Activated CD8-positive, alpha-beta T cell treated with anti-CD3 and anti-CD28 coated beads for 36 hours (primary cell): ENCODE measurements around the gene ASB9. TPM values are rescaled to one million over a fixed set of nuclear protein-coding genes. Genes with fewer than 3 reads are reported as not detected.

Experiments
- ATAC-seq: fragments of 200-7000 bp; cut with Tn5 transposase; one replicate; pipeline ENCODE4 v1.10.0; 2021; ENCODE audit warnings: mild to moderate bottlenecking, moderate library complexity
- CTCF ChIA-PET: fragments of 350-600 bp; sonication (Branson Sonifier 250); formaldehyde crosslinking; loops from one replicate; lab custom pipeline; 2021; ENCODE audit warnings: antibody characterized with exemption; lab: Charles Lee
- POLR2A ChIA-PET: fragments of 350-600 bp; sonication (Branson Sonifier 250); formaldehyde crosslinking; loops from one replicate; lab custom pipeline; 2021; ENCODE audit warnings: antibody characterized with exemption; lab: Charles Lee
- DNase-seq: peaks from one replicate; pipeline ENCODE4 v3.0.0-alpha.2; 2020
- H3K27ac Mint-ChIP-seq: one replicate; pipeline ENCODE4 v1.8.0; 2021; ENCODE audit warnings: mild to moderate bottlenecking, mixed read lengths
- H3K27me3 Mint-ChIP-seq: one replicate; pipeline ENCODE4 v1.8.0; 2021; ENCODE audit warnings: mixed read lengths
- H3K36me3 Mint-ChIP-seq: one replicate; pipeline ENCODE4 v1.8.0; 2021; ENCODE audit warnings: low read depth, mixed read lengths
- H3K4me1 Mint-ChIP-seq: one replicate; pipeline ENCODE4 v1.8.0; 2021; ENCODE audit warnings: low read depth, mixed read lengths
- H3K4me3 Mint-ChIP-seq: one replicate; pipeline ENCODE4 v1.8.0; 2021; ENCODE audit warnings: mild to moderate bottlenecking, moderate library complexity, mixed read lengths
- H3K9me3 Mint-ChIP-seq: one replicate; pipeline ENCODE4 v1.8.0; 2021; ENCODE audit warnings: mixed read lengths
- CTCF ChIP-seq: fragments of 200-600 bp; IDR thresholded peaks from one replicate; pipeline ENCODE4 v1.8.0; 2022; ENCODE audit warnings: antibody characterized with exemption, mild to moderate bottlenecking
- intact Hi-C: fragments of 100-400 bp; cut with micrococcal nuclease; formaldehyde crosslinking; loops from one replicate; pipeline ENCODE4 v1.10.0; 2022
- total RNA-seq, 2 experiments: library from RNA; stranded (reverse); gene quantifications; one replicate each; pipeline ENCODE4 v1.2.3, GENCODE V29; 2021

ASB9 gene
- total RNA-seq, 2 experiments from 2014 or later, result 0.52 TPM; not detected in 1

GRCh38 chrX:15215366-15215765 lies 54.5 kb downstream of the ASB9 start:
- H3K4me3 Mint-ChIP-seq, result no peak overlapping the region
- DNase-seq, result no peak
- ChIA-PET POLR2A (no interaction called here), CTCF (interaction anchor here (0.6 to 1.7 kb wide), 2 partner anchors 31 to 71 kb away, joined by 3 to 6 read pairs; no protein-coding TSS in a partner anchor)
- no peaks in the 10 kb centered on the region for H3K9me3 Mint-ChIP-seq
- intact Hi-C loops, result no loop called here
- H3K36me3 Mint-ChIP-seq, result no peaks in the 10 kb centered on the region
- no peak overlapping the region for H3K27ac Mint-ChIP-seq
- H3K4me1 Mint-ChIP-seq, result no peaks in the 10 kb centered on the region
- no peak for ATAC-seq
- no peaks in the 10 kb centered on the region for H3K27me3 Mint-ChIP-seq
- no peak for TF ChIP-seq CTCF

- Mint-ChIP-seq H3K27ac (no peak overlapping the region), H3K4me3 (no peak overlapping the region), H3K27me3 (no peaks in the 10 kb centered on the region), H3K36me3 (no peaks in the 10 kb centered on the region), H3K4me1 (no peaks in the 10 kb centered on the region), H3K9me3 (no peaks in the 10 kb centered on the region)
- ChIA-PET POLR2A (no interaction called here), CTCF (interaction anchor here (1.7 kb wide), 1 partner anchor 70 kb away, joined by 6 read pairs; no protein-coding TSS in a partner anchor)
- DNase-seq (no peak), ATAC-seq (no peak)
- TF ChIP-seq CTCF, result no peak
- intact Hi-C loops, result no loop called here
Observed at GRCh38 chrX:15214588-15214987, 55.3 kb downstream of the ASB9 start.

GRCh38 chrX:15209096-15209495 lies 60.8 kb downstream of the ASB9 start:
- no peak for TF ChIP-seq CTCF
- no peaks in the 10 kb centered on the region for H3K27me3 Mint-ChIP-seq
- ChIA-PET CTCF (interaction anchor here (1.3 kb wide), 1 partner anchor 65 kb away, joined by 3 read pairs; no protein-coding TSS in a partner anchor), POLR2A (no interaction called here)
- H3K27ac Mint-ChIP-seq, result no peak overlapping the region
- H3K4me3 Mint-ChIP-seq, result no peak overlapping the region
- ATAC-seq, result no peak
- H3K36me3 Mint-ChIP-seq, result peaks cover 3% of the 10 kb centered on the region
- peaks cover 25% of the 10 kb centered on the region for H3K4me1 Mint-ChIP-seq
- H3K9me3 Mint-ChIP-seq, result peaks cover 5% of the 10 kb centered on the region
- DNase-seq, result no peak
- intact Hi-C loops, result no loop called here

- POLR2A ChIA-PET, result no interaction called here
- Mint-ChIP-seq H3K9me3 (peaks cover 5% of the 10 kb centered on the region), H3K27me3 (no peaks in the 10 kb centered on the region), H3K4me3 (no peak overlapping the region), H3K27ac (no peak overlapping the region), H3K4me1 (peaks cover 32% of the 10 kb centered on the region), H3K36me3 (peaks cover 3% of the 10 kb centered on the region)
- ATAC-seq (peak; percentile 18), DNase-seq (no peak)
- TF ChIP-seq CTCF, result no peak
- intact Hi-C loops, result no loop called here
- CTCF ChIA-PET, result no interaction called here
Observed at GRCh38 chrX:15207994-15208393, 61.9 kb downstream of the ASB9 start.

- TF ChIP-seq CTCF, result no peak
- H3K9me3 Mint-ChIP-seq, result peaks cover 5% of the 10 kb centered on the region
- intact Hi-C loops, result no loop called here
- ATAC-seq (peak; percentile 24), DNase-seq (peak; percentile 1)
- peaks cover 38% of the 10 kb centered on the region for H3K4me1 Mint-ChIP-seq
- no peaks in the 10 kb centered on the region for H3K27me3 Mint-ChIP-seq
- H3K4me3 Mint-ChIP-seq, result no peak overlapping the region
- ChIA-PET POLR2A (no interaction called here), CTCF (no interaction called here)
- peaks cover 3% of the 10 kb centered on the region for H3K36me3 Mint-ChIP-seq
- no peak overlapping the region for H3K27ac Mint-ChIP-seq
Observed at GRCh38 chrX:15207384-15207783, 62.5 kb downstream of the ASB9 start.
